ENCODE results near the gene NR3C2.
A peak's percentile ranks its signal among the peaks of the same experiment; 100 is the strongest.

The NR3C2 gene

GRCh38 chr4:148077581-148077980 lies 364.6 kb downstream of the NR3C2 start:
- no peak for DNase-seq (ENCODE audit: low read depth)

GRCh38 chr4:148076964-148077363 lies 365.2 kb downstream of the NR3C2 start:
- peak; percentile 60 for DNase-seq (ENCODE audit: low read depth)

- DNase-seq (ENCODE audit: low read depth) = no peak
Measured at GRCh38 chr4:148075438-148075837, 366.8 kb downstream of the NR3C2 start.

GRCh38 chr4:148074462-148074861 lies 367.8 kb downstream of the NR3C2 start:
- DNase-seq (ENCODE audit: low read depth) = no peak

- no peak for DNase-seq (ENCODE audit: low read depth)
Measured at GRCh38 chr4:148073349-148073748, 368.9 kb downstream of the NR3C2 start.

- no peak for DNase-seq (ENCODE audit: low read depth)
Measured at GRCh38 chr4:148072789-148073188, 369.4 kb downstream of the NR3C2 start.

- no peak for DNase-seq (ENCODE audit: low read depth)
Measured at GRCh38 chr4:148071009-148071408, 371.2 kb downstream of the NR3C2 start.

GRCh38 chr4:148069895-148070178 lies 372.4 kb downstream of the NR3C2 start:
- no peak for DNase-seq (ENCODE audit: low read depth)

GRCh38 chr4:148069086-148069894 lies 372.9 kb downstream of the NR3C2 start:
- DNase-seq (ENCODE audit: low read depth) = no peak

GRCh38 chr4:148068065-148068911 lies 373.9 kb downstream of the NR3C2 start:
- no peak for DNase-seq (ENCODE audit: low read depth)

GRCh38 chr4:148067301-148067916 lies 374.8 kb downstream of the NR3C2 start:
- no peak for DNase-seq (ENCODE audit: low read depth)

- peak; percentile 75 for DNase-seq (ENCODE audit: low read depth)
Measured at GRCh38 chr4:148065075-148065474, 377.1 kb downstream of the NR3C2 start.

- no peak for DNase-seq (ENCODE audit: low read depth)
Measured at GRCh38 chr4:148064451-148064850, 377.8 kb downstream of the NR3C2 start.

GRCh38 chr4:148062301-148062950 lies 379.8 kb downstream of the NR3C2 start:
- no peak for DNase-seq (ENCODE audit: low read depth)

GRCh38 chr4:148061795-148062194 lies 380.4 kb downstream of the NR3C2 start:
- DNase-seq (ENCODE audit: low read depth) = no peak

- no peak for DNase-seq (ENCODE audit: low read depth)
Measured at GRCh38 chr4:148061141-148061481, 381.1 kb downstream of the NR3C2 start.

- DNase-seq (ENCODE audit: low read depth) = no peak
Measured at GRCh38 chr4:148060264-148061140, 381.7 kb downstream of the NR3C2 start.

- no peak for DNase-seq (ENCODE audit: low read depth)
Measured at GRCh38 chr4:148059617-148060180, 382.5 kb downstream of the NR3C2 start.

- no peak for DNase-seq (ENCODE audit: low read depth)
Measured at GRCh38 chr4:148057984-148058859, 384.0 kb downstream of the NR3C2 start.

- DNase-seq (ENCODE audit: low read depth) = no peak
Measured at GRCh38 chr4:148057516-148057915, 384.7 kb downstream of the NR3C2 start.
